ENCODE data around the gene LIN7B. TPM values are rescaled to one million over a fixed set of nuclear protein-coding genes. Genes with fewer than 3 reads are reported as not detected.

Gene LIN7B
- total RNA-seq, 4 donors from 2014 or later: 15.7 to 24.9 (median 19.6) TPM

- DNase-seq (ENCODE audit: low spot score in 2 of 2): no peak
- Histone ChIP-seq H3K9me3 (no peaks in the 10 kb centered on the region), H3K4me1 (peaks cover 0 to 36% (median 19%) of the 10 kb centered on the region in 4 donors), H3K4me3 (no peak within 1 kb of the TSS), H3K27me3 (peaks cover 0 to 30% of the 10 kb centered on the region in 2 donors), H3K27ac (peak within 1 kb of the TSS in 1 of 4 donors; percentile 26), H3K36me3 (no peaks in the 10 kb centered on the region)
- TF ChIP-seq EP300 (IDR thresholded peaks at IDR 0.05): no peak
- TF ChIP-seq CTCF (IDR thresholded peaks at IDR 0.05): no peak
- no peak for TF ChIP-seq POLR2A (IDR thresholded peaks at IDR 0.05)
- 30 to 47% methylated on average over 19 of the region's 19 CpGs for WGBS, 2 donors
Observed at GRCh38 chr19:49155005-49155819, 41.0 kb downstream of the LIN7B start, which contains the start of gene HRC. Gene HRC, minus strand, starts transcription at chr19:49155396. Its CDS starts 159 bp downstream, at chr19:49155237.

DNA sequence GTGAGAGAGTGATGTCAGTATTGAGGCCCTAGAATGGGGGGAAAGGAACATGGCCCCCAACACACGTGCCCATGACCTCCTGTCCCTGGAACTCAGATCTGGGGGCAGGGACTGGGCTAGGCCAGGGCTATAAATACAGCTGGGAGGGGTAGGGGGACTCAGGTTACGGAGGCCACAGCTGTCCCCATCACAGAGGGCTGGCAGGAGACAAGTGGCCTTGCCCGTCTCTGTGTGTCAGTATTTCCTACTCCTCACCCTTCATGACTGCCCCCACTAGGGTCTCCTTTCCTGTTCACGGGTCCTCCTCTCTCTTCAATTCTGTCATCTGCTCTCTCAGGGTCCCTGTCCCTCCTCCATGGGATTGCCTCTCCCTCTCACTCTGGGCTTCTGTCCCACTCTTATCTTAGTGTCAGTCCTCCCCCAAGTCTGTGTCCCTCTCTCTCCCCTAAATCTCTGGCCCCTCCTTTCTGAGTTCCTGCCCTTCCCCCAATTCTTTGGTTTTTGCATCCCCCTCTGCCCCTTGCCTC lies 41.7 kb downstream of the LIN7B start:
- peaks cover 0 to 29% (median 15%) of the 10 kb centered on the region in 4 donors for H3K4me1 ChIP-seq
- TF ChIP-seq EP300 (IDR thresholded peaks at IDR 0.05) (no peak), CTCF (IDR thresholded peaks at IDR 0.05) (no peak), POLR2A (IDR thresholded peaks at IDR 0.05) (no peak)
- H3K4me3 ChIP-seq: no peak overlapping the region
- WGBS, 2 donors: 39 to 41% methylated on average over 4 of the region's 4 CpGs
- H3K27me3 ChIP-seq: peaks cover 0 to 30% of the 10 kb centered on the region in 2 donors
- H3K27ac ChIP-seq: peak overlapping the region in 1 of 4 donors; percentile 26
- H3K36me3 ChIP-seq: no peaks in the 10 kb centered on the region
- DNase-seq (ENCODE audit: low spot score in 2 of 2): no peak
- no peaks in the 10 kb centered on the region for H3K9me3 ChIP-seq

DNA sequence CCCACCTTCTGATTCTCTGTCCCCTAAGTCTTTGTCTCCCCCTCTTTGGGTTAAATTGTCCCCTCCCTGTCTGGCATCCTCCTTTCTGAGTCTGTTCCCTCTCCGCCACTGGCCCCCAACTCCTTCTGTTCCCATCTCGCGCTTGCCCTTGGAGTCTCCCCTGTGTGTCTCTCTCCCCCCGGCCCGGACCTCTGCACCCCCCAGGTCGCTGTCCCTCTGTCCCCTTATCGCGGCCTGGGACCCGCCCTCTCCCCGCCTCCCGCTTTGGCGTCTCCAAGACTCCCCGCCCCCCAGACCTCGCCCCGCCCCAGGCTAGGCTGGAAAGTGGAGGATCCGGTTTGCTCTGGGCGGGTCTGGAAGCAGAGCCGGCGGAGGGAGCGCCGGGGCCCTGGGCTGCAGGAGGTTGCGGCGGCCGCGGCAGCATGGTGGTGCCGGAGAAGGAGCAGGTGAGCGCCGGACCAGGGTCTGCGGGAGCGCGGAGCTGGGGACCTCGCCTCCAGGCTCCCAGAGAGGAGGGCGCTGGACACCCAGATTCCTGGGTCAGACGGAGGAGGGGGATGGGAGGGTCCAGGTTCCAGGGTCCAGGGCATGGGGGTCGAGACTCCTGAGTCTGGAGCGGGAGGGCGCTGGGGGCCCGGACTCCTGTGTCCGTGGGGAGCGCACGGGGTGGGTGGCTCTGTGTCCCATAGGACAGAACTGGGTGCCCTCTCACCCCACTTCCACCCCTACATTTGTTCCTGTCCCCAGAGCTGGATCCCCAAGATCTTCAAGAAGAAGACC lies 43.5 kb downstream of the LIN7B start, which contains the start of gene TRPM4:
TSS of gene TRPM4 (plus strand) at position 348 of the 780 bp plus-strand sequence. CDS start at position 423, 75 bp downstream.
- peaks cover 0 to 17% (median 10%) of the 10 kb centered on the region in 4 donors for H3K4me1 ChIP-seq
- H3K27me3 ChIP-seq: peaks cover 0 to 28% of the 10 kb centered on the region in 2 donors
- TF ChIP-seq CTCF (IDR thresholded peaks at IDR 0.05): no peak
- TF ChIP-seq POLR2A (IDR thresholded peaks at IDR 0.05): peak; percentile 18 to 60
- peak in 1 of 2 donors; percentile 82 for TF ChIP-seq EP300 (IDR thresholded peaks at IDR 0.05)
- H3K9me3 ChIP-seq: no peaks in the 10 kb centered on the region
- peak within 1 kb of the TSS; percentile 49 to 84 (median 59) for H3K4me3 ChIP-seq
- peak; percentile 79 to 85 for DNase-seq (ENCODE audit: low spot score in 2 of 2)
- WGBS, 2 donors: 1% methylated on average over 33 to 37 of the region's 41 CpGs
- H3K27ac ChIP-seq: peak within 1 kb of the TSS; percentile 61 to 87 (median 74)
- no peaks in the 10 kb centered on the region for H3K36me3 ChIP-seq

DNA sequence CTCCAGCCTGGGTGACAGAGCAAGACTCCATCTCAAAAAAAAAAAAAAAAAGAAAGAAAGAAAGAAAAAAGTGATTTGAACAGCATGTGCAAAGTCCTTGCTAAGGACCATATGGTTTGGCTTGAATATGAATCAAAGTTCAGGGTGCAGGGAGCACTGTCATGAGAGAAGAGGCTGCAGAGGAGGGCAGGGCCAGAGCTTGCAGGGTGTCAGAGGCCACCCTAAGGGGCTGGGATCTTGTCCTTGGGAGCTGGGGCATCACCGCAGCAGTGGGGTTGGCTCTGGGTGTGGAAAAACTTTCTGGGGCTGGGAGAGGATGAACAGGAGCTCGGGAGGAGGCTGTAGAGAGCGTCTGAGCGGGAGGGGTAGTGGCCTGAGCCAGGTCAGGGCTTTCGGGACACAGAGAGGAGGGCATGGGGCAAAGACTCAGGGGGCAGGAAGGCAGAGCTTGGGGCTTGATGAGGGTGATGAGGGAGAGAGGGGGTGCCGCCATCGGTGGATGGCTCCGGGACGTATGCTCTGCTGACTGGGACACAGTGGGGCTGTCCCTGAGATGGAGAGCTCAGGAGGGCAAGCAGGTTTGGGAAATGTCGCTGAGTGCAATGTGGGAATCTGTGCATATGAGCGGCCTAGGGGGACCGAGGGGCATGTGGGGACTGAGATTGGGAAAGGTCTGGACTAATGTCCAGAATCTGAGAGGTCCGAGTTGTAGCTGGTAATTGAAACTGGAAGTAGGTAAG lies 46.5 kb downstream of the LIN7B start:
- H3K36me3 ChIP-seq: no peaks in the 10 kb centered on the region
- peaks cover 0 to 25% (median 10%) of the 10 kb centered on the region in 4 donors for H3K4me1 ChIP-seq
- no peak overlapping the region for H3K4me3 ChIP-seq
- no peak overlapping the region for H3K27ac ChIP-seq
- 84 to 85% methylated on average over 13 of the region's 13 CpGs for WGBS, 2 donors
- no peak for DNase-seq (ENCODE audit: low spot score in 2 of 2)
- no peak for TF ChIP-seq EP300 (IDR thresholded peaks at IDR 0.05)
- no peak for TF ChIP-seq POLR2A (IDR thresholded peaks at IDR 0.05)
- no peak for TF ChIP-seq CTCF (IDR thresholded peaks at IDR 0.05)
- H3K27me3 ChIP-seq: peaks cover 0 to 38% of the 10 kb centered on the region in 2 donors
- H3K9me3 ChIP-seq: no peaks in the 10 kb centered on the region

Measured in tibial nerve (tissue), 4 donors.